Stimulated activated CD4-positive, alpha-beta T cell treated with anti-CD3 and anti-CD28 coated beads, Interleukin-1b, Interleukin-23, amount 100 ng/mL, for 4 hours (primary cell): Measurements from ENCODE around the gene LDLRAD4.

Source experiments
- DNase-seq, 2 donors: peaks; one replicate each; pipeline ENCODE4 v3.0.0-alpha.2; 2020; ENCODE audit warnings: low read depth in 2 of 2

The LDLRAD4 gene

DNA sequence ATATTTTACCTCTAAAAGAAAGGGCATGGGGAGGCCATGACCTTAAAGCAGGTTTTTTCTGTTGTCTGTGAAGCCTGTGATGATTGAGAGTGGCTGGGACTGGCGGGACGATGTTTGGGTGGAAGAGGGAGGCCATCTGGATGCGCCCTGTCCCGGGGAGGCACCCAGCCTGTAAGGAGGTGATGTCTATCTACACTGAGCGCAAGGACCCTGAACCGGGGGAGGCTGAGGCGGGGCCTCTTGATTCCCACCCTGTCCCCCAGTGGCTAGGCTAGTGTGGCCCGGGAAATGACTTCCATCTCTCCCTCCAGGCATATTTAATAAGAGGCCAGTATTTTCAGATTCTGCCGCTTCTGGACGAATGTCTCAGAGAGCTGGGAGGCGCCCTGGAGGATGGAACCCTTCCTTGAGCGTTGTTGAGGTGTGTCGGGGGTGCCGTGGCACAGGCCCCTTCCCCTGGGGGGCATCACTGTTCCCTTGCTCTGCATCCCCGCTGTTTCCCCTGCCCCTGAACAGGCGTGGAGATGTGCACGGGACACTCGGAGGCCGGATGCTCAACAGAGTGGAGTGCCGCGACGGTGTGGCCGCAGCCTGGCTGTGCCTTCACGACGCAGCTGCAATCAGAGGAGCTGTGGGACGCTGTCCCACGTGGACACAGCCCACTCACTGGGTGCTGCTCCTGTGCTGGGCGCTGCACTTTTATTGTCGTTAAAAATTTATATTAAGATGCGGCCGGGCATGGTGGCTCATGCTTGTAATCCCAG, 185.4 kb downstream of the LDLRAD4 start:
- no peak for DNase-seq

DNA sequence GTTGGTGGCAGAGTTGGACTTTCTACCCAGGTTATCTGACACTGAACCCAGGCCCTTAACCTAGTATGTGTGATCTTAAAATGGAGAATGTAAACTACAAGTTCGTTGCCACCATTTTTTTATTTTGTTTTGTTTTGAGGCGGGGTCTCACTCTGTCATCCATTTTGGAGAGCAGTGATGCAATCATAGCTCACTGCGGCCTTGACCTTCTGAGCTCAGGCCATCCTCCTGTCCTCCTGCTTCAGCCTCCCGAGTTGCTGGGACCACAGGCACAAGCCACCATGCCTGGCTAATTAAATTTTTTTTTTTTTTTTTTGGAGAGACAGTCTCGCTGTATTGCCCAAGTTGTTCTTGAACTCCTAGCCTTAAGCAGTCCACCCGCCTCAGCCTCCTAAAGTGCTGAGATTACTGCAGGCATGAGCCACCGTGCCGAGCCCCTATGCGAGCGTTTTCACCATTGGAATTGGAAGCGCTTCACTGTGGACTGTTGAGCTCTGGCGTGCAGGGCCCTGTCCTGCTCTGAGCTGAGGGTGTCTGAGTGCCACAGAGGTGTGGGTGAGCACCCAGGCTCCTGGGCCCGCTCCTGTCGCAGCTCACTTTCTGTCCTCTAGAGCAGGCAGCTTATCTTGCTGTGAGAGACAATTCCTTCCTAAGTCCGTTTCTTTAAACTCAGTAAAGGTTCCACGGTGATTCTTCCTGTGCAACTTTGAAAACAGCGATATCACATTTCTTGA, 186.9 kb downstream of the LDLRAD4 start:
- no peak for DNase-seq

- DNase-seq, result no peak
These were observed 187.6 kb downstream of the LDLRAD4 start for GRCh38 chr18:13406049-13406615.

DNA sequence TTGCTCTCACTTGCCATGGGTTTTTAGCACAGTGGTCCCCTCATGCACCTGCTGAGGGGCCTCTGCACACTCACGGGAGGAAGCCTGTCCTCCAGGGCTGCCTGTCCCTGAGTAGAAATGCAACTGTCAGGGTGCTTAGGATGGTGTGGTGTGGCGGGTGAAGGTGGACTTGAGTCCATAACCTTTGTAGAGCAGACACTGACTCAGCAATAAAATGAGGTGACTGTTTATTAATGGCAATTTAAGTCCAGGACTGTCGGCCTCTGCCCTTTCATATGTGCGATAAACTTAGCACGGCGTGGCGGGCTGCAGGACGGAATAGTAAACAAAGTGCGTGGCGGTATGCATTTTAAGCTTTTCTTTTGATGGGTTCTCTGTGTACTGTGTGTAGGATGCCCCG, 188.2 kb downstream of the LDLRAD4 start:
- no peak for DNase-seq

DNA sequence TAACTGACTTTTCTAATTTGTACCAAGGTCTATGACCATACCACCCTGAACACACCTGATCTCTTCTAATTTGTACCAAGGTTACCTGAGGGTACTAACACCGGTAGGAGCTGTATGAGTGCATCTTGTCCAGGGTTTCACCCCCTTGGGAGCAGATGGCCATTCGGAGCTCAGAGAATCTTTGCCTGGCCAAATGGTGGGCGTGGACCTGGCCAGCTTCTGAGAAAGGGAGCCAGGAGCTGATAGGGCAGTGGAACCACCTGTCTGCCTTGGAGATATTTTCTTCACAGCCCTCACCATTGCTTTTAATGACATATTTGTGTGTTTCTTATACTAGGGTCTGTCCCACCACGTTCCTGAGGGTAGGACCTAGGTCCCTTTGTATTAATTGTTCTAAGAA, 188.9 kb downstream of the LDLRAD4 start:
- DNase-seq, result no peak

DNA sequence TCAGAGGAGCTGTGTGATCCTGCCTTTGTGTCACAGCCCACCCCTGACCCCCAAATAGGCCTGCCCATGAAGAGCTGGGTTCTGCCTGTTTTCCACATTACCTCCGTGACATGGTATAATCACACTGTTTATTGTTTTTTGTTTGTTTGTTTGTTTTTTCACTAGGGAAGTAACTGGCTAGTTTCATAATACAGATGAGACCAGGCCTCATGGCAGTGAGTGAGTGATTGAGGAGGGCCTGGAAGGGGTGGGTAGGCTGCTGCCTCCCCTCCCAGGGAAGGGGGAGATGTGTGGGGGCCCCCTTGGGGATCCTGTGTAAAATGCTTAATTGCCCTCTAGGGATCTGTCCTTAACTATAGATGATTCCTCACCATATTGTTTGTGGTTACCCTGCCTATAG, 190.5 kb downstream of the LDLRAD4 start:
- no peak for DNase-seq

- no peak for DNase-seq
These were observed 191.4 kb downstream of the LDLRAD4 start for GRCh38 chr18:13409997-13410396.

- DNase-seq, result no peak
These were observed 191.9 kb downstream of the LDLRAD4 start for GRCh38 chr18:13410471-13410870.

DNA sequence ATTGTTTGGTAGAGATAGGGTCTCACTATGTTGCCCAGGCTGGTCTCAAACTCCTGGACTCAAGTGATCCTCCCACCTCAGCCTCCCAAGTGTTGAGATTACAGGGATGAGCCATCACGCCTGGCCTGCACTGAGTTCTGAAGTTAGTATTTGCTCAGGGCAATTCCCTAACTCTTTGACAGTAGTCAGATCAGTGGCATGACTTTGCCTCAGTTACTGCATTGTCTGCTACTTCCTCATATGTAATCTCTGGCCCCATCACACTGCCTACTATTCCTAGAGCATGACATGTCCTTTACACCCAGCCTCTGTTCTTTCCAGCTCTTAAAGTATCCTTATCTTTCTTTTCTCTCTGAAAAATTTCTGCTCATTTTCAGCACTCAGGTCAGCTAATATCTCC, 193.5 kb downstream of the LDLRAD4 start:
- no peak for DNase-seq

DNA sequence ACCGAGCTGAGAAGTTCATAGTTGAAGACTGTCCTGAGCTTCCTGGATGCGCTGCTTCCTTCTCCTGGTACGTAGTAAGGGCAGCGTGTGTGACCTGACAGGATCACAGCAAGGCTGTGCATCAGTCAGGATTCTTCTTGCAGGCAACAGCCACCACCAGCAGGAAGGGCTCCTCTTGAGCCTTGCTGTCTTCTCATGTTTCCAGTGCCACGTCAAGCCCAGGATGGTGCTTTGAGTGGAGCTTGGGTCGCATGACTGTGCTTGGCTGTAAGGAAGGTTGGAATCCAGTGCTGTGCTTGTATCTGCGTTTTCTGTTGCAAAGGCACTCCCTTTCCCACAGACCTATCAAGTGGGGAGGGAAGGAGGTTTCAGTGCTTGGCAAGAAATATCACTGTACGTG, 194.3 kb downstream of the LDLRAD4 start:
- DNase-seq, result no peak

DNA sequence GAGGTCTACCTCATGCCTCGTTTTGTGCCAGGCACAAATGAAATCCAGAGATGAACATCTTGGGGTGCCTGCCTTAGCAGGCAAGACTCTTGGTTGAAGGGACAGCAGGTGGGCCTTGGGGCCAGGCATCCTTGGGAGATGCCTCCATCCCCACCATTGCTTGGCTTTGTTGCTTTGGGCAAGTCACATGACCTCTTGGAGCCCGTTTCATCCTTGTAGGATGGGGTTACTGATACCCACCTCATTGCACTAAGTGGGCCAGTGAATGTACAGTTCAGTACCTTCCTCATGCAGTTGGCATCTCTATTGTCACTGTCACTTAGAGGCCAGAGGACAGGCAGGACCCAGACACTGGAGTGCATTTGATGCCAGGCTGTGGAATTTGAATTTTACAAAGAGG, 195.5 kb downstream of the LDLRAD4 start:
- no peak for DNase-seq

GRCh38 chr18:13414521-13414920, 196.0 kb downstream of the LDLRAD4 start:
- no peak for DNase-seq

- no peak for DNase-seq
These were observed 197.2 kb downstream of the LDLRAD4 start for GRCh38 chr18:13415736-13416135.

GRCh38 chr18:13416208-13416607, 197.6 kb downstream of the LDLRAD4 start:
- DNase-seq, result no peak

- DNase-seq, result no peak
These were observed 198.3 kb downstream of the LDLRAD4 start for GRCh38 chr18:13416848-13417247.

- DNase-seq, result no peak
These were observed 199.6 kb downstream of the LDLRAD4 start for GRCh38 chr18:13418013-13418710.

GRCh38 chr18:13420969-13421686, 202.6 kb downstream of the LDLRAD4 start:
- DNase-seq, result no peak

DNA sequence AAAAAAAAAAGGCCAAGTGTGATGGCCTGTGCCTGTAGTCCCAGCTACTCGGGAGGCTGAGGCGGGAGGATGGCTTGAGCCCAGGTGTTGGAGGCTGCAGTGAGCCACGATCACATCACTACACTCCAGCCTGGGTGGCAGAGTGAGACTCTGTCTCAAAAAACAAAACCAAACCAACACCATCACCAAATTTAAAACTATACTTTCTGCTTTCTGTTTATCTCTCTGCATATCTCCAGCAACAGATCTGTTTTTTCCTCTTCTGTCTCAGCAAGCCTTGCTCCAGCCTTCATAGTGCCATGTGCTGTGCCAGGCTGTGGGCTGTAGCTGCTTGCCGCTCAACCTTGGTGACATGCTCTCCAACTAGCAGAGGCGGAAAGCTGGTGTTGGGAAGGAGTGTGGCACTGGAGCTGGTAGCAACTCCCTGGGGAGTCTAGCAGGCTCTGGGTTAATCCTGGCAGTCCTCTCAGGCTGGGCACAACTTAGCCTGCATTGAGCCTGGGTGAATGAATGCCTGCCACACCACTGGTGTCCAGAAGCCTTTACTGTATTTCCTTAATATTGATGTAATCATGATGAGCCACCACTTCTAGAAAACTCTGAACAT, 204.1 kb downstream of the LDLRAD4 start:
- no peak for DNase-seq

DNA sequence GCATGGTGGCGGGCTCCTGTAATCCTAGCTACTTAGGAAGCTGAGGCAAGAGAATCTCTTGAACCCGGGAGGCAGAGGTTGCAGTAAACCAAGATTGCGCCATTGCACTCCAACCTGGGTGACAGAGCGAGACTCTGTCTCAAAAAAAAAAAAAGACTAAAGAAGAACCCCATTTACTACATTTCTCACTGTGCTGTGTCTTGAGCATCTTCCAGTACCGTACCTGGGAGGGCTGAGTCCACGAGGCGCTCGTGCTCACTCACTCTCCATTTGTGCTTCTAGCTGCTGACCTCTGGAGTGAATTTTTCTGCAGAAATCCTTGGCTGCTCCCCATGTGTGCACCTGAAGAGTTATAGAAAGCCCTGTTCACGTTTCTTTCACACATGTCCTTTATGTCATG, 204.8 kb downstream of the LDLRAD4 start:
- DNase-seq, result no peak

- no peak for DNase-seq
These were observed 205.8 kb downstream of the LDLRAD4 start for GRCh38 chr18:13424363-13424762.

DNA sequence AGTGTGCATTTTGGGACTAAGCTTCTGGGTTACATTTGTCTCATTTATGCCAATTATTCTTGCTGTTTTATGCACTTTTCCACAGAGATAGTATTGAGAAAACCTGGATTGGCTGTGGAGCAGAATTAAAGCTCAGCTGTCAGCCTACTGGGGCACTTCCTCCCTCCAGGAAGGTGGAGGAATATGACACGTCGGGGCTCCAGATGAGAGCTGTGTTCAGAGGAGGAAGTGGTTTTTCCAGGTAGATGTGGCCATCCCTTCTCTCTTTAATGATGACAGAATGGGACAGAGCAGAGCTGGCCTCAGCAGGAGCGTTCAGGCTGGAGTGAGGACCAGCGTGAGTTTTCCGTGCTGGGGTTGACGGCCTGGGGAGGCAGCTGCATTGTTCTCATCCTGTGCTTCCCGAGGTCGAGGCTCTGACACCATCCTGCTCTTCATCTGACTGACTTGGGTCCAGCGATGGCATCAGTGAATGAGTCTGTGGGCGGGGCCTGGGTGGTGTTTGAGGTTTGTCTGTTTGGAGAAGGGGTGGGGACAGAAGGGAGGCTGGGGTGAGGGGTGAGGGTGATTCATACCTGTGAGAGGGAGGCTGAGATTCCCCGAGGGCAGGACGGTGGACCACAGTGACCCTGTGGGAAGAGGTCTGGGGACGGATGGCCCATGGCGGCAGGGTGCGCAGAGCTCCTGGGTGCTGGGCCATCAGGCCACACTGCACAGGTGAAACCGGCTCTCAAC, 207.0 kb downstream of the LDLRAD4 start:
- no peak for DNase-seq
